GM12892 (cell line): ENCODE data around the gene CASKIN1.

Experiments
- POLR2A ChIP-seq: IDR thresholded peaks from 2 replicates; pipeline ENCODE4 v1.6.1; 2011; ENCODE audit warnings: low read depth, low read length, control low read depth
- POLR2AphosphoS5 ChIP-seq: IDR thresholded peaks from 2 replicates; pipeline ENCODE4 v1.6.1; 2011; ENCODE audit warnings: low read depth, low read length, control low read depth

- TF ChIP-seq POLR2A (no peak), POLR2AphosphoS5 (no peak)
Observed at GRCh38 chr16:2235234-2235651, 38.8 kb upstream of the CASKIN1 start.
